Measurements from ENCODE around the gene KIF22. TPM values are rescaled to one million over a fixed set of nuclear protein-coding genes. Genes with fewer than 3 reads are reported as not detected.
A peak's percentile ranks its signal among the peaks of the same experiment; 100 is the strongest.

The KIF22 gene
- polyA plus RNA-seq, 3 donors = 22.0 to 46.2 (median 28.9) TPM

DNA sequence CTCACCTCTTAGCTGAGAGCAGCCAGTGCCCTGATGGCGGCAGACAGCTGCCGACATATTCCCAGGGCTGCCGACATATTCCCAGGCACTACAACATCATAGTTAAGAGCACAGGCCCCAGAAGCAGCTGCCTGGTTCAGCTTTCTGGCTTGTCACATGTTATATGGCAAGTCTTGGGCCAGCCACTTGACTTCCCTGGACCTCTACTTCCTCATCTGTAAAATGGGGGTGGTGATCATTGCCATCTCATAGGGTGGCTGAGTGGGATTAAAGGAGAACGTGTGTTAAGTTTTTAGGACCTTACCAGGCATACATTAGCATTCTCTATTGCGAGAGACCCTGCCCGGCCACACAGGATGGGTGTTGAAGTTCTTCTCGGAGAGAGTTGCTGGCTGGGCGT is 53.4 kb downstream of the KIF22 start:
- H3K27ac Mint-ChIP-seq = peak overlapping the region in 1 of 7 donors; percentile 40
- peaks cover 0 to 2% (median 0%) of the 10 kb centered on the region in 7 donors for H3K9me3 Mint-ChIP-seq

GRCh38 chr16:29844575-29845331 is 54.2 kb downstream of the KIF22 start:
- no peak overlapping the region for H3K27ac ChIP-seq (ENCODE audit: low read depth in 1 of 2, low read length in 2 of 2)

More for the DNA sequence above, 53.4 kb downstream of the KIF22 start:
- Histone ChIP-seq H3K4me3 (replicated peaks in 1 of 3; ENCODE audit: low read depth in 2 of 3, low read length in 3 of 3) (no peak overlapping the region), H4K20me1 (ENCODE audit: insufficient read depth, low read length) (peaks cover 73% of the 10 kb centered on the region), H3K36me3 (replicated peaks in 1 of 2; ENCODE audit: control insufficient read depth in 1 of 2, insufficient read depth in 2 of 2, low read length in 2 of 2) (peaks cover 84 to 91% of the 10 kb centered on the region in 2 donors), H2AFZ (ENCODE audit: insufficient read depth, low read depth, low read length, poor library complexity, severe bottlenecking) (no peak overlapping the region), H3K79me2 (ENCODE audit: insufficient read depth, low read length) (no peaks in the 10 kb centered on the region), H3K27ac (ENCODE audit: low read depth in 1 of 2, low read length in 2 of 2) (no peak overlapping the region), H3K9ac (ENCODE audit: insufficient read depth, low read length, poor library complexity, severe bottlenecking) (no peak overlapping the region), H3K27me3 (ENCODE audit: control insufficient read depth in 2 of 2, insufficient read depth in 2 of 2, low read length in 2 of 2) (no peaks in the 10 kb centered on the region), H3K4me2 (replicated peaks; ENCODE audit: extremely low read depth, low read length, poor library complexity, severe bottlenecking) (no peak overlapping the region), H3K4me1 (ENCODE audit: control insufficient read depth in 1 of 2, insufficient read depth in 2 of 2, low read length in 2 of 2) (no peaks in the 10 kb centered on the region), H3K9me3 (replicated peaks in 1 of 2; ENCODE audit: control insufficient read depth in 1 of 2, insufficient read depth in 1 of 2, low read length in 2 of 2) (no peaks in the 10 kb centered on the region)
- 94% methylated on average over 6 of the region's 8 CpGs for WGBS (ENCODE audit: insufficient coverage)
- TF ChIP-seq, protein P1, sequence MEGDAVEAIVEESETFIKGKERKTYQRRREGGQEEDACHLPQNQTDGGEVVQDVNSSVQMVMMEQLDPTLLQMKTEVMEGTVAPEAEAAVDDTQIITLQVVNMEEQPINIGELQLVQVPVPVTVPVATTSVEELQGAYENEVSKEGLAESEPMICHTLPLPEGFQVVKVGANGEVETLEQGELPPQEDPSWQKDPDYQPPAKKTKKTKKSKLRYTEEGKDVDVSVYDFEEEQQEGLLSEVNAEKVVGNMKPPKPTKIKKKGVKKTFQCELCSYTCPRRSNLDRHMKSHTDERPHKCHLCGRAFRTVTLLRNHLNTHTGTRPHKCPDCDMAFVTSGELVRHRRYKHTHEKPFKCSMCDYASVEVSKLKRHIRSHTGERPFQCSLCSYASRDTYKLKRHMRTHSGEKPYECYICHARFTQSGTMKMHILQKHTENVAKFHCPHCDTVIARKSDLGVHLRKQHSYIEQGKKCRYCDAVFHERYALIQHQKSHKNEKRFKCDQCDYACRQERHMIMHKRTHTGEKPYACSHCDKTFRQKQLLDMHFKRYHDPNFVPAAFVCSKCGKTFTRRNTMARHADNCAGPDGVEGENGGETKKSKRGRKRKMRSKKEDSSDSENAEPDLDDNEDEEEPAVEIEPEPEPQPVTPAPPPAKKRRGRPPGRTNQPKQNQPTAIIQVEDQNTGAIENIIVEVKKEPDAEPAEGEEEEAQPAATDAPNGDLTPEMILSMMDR (IDR thresholded peaks at IDR 0.05) = no peak
- intact Hi-C loops (cut with micrococcal nuclease) = no loop called here
- Mint-ChIP-seq H3K4me3 (no peak overlapping the region), H3K4me1 (no peaks in the 10 kb centered on the region), H3K36me3 (peaks cover 77 to 94% of the 10 kb centered on the region in 2 donors), H3K27me3 (ENCODE audit: low read depth in 3 of 3) (peaks cover 0 to 1% (median 0%) of the 10 kb centered on the region in 3 donors)
- no peak for DNase-seq

More at GRCh38 chr16:29844575-29845331, 54.2 kb downstream of the KIF22 start:
- Histone ChIP-seq H3K4me3 (replicated peaks in 1 of 3; ENCODE audit: low read depth in 2 of 3, low read length in 3 of 3) (no peak overlapping the region), H3K27me3 (ENCODE audit: control insufficient read depth in 2 of 2, insufficient read depth in 2 of 2, low read length in 2 of 2) (no peaks in the 10 kb centered on the region), H3K9ac (ENCODE audit: insufficient read depth, low read length, poor library complexity, severe bottlenecking) (no peak overlapping the region), H3K79me2 (ENCODE audit: insufficient read depth, low read length) (no peaks in the 10 kb centered on the region), H3K4me2 (replicated peaks; ENCODE audit: extremely low read depth, low read length, poor library complexity, severe bottlenecking) (no peak overlapping the region), H3K9me3 (replicated peaks in 1 of 2; ENCODE audit: control insufficient read depth in 1 of 2, insufficient read depth in 1 of 2, low read length in 2 of 2) (no peaks in the 10 kb centered on the region), H3K4me1 (ENCODE audit: control insufficient read depth in 1 of 2, insufficient read depth in 2 of 2, low read length in 2 of 2) (no peaks in the 10 kb centered on the region), H3K36me3 (replicated peaks in 1 of 2; ENCODE audit: control insufficient read depth in 1 of 2, insufficient read depth in 2 of 2, low read length in 2 of 2) (peaks cover 77 to 90% of the 10 kb centered on the region in 2 donors), H2AFZ (ENCODE audit: insufficient read depth, low read depth, low read length, poor library complexity, severe bottlenecking) (no peak overlapping the region), H4K20me1 (ENCODE audit: insufficient read depth, low read length) (peaks cover 66% of the 10 kb centered on the region)
- H3K36me3 Mint-ChIP-seq = peaks cover 74 to 94% of the 10 kb centered on the region in 2 donors
- H3K4me3 Mint-ChIP-seq = no peak overlapping the region
- TF ChIP-seq, protein P1 (IDR thresholded peaks at IDR 0.05) = no peak
- H3K27ac Mint-ChIP-seq = peak overlapping the region in 1 of 7 donors; percentile 13
- intact Hi-C loops (cut with micrococcal nuclease) = loop anchor here in 1 of 2 donors (5.0 kb wide), 2 partner anchors 37 to 152 kb away; partner anchors contain the start of gene MAZ
- H3K4me1 Mint-ChIP-seq = no peaks in the 10 kb centered on the region
- H3K9me3 Mint-ChIP-seq = peaks cover 0 to 2% (median 0%) of the 10 kb centered on the region in 7 donors
- H3K27me3 Mint-ChIP-seq (ENCODE audit: low read depth in 3 of 3) = peaks cover 0 to 2% (median 1%) of the 10 kb centered on the region in 3 donors
- DNase-seq = no peak
- 97% methylated on average over 26 of the region's 28 CpGs for WGBS (ENCODE audit: insufficient coverage)
